Effector memory CD4-positive, alpha-beta T cell (primary cell): Measurements from ENCODE around the gene EXOC4.
"Not testable (repeated sequence)": the region's sequence is repeated elsewhere in the genome, so short reads cannot be mapped to it uniquely, and the experiment has no call there.

ENCODE experiments used
- DNase-seq, 3 donors: peaks; one replicate each; pipeline ENCODE4 v3.0.0-alpha.2; 2020
- H3K27ac ChIP-seq: 2 replicates; pipeline ENCODE4 v1.7.0; 2013; ENCODE audit warnings: mild to moderate bottlenecking, low read length, moderate library complexity; ENCODE audit not compliant: insufficient read depth, poor library complexity, severe bottlenecking
- H3K27me3 ChIP-seq: replicated peaks from 2 replicates; pipeline ENCODE4 v1.7.0; 2013; ENCODE audit warnings: mild to moderate bottlenecking, low read length; ENCODE audit not compliant: insufficient read depth, control insufficient read depth, poor library complexity, severe bottlenecking
- H3K36me3 ChIP-seq: 2 replicates; pipeline ENCODE4 v1.7.0; 2013; ENCODE audit warnings: mild to moderate bottlenecking, low read length, moderate library complexity; ENCODE audit not compliant: control insufficient read depth, insufficient read depth
- H3K4me1 ChIP-seq: 2 replicates; pipeline ENCODE4 v1.7.0; 2013; ENCODE audit warnings: low read length, mild to moderate bottlenecking; ENCODE audit not compliant: control insufficient read depth, insufficient read depth, poor library complexity, severe bottlenecking
- H3K4me3 ChIP-seq: 2 replicates; pipeline ENCODE4 v1.7.0; 2013; ENCODE audit warnings: low read length, low read depth, mild to moderate bottlenecking; ENCODE audit not compliant: insufficient read depth, poor library complexity, severe bottlenecking
- H3K9me3 ChIP-seq: 2 replicates; pipeline ENCODE4 v1.7.0; 2013; ENCODE audit warnings: mild to moderate bottlenecking, low read length, moderate library complexity; ENCODE audit not compliant: control insufficient read depth

EXOC4 gene

GRCh38 chr7:133873187-133873586 lies 620.3 kb downstream of the EXOC4 start:
- DNase-seq = no peak
- Histone ChIP-seq H3K27ac (no peak overlapping the region), H3K27me3 (no peaks in the 10 kb centered on the region), H3K9me3 (no peaks in the 10 kb centered on the region), H3K36me3 (no peaks in the 10 kb centered on the region), H3K4me1 (no peaks in the 10 kb centered on the region), H3K4me3 (no peak overlapping the region)

GRCh38 chr7:133873631-133874030 lies 620.8 kb downstream of the EXOC4 start:
- Histone ChIP-seq H3K4me1 (no peaks in the 10 kb centered on the region), H3K9me3 (no peaks in the 10 kb centered on the region), H3K4me3 (no peak overlapping the region), H3K36me3 (no peaks in the 10 kb centered on the region), H3K27ac (no peak overlapping the region), H3K27me3 (no peaks in the 10 kb centered on the region)
- DNase-seq = no peak

DNA sequence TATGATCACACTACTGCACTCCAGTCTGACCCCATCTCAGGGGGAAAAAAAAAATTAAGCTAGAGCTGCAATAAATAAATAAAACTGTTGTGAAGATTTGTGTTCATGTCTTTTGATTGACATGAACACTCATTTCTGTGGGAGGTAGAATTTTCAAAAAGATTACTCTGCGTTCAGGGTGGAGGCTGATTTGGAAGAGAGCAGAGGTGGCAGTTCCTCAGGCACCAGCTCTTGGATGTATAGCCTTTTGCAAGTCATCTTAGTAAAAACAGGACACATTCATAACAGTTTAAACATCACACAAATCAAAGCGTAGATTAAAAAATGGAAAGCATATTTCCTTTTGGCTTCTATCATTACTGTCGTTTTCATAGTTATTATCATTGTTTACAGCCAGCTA lies 630.7 kb downstream of the EXOC4 start:
- H3K4me3 ChIP-seq = no peak overlapping the region
- H3K9me3 ChIP-seq = no peaks in the 10 kb centered on the region
- no peak overlapping the region for H3K27ac ChIP-seq
- H3K27me3 ChIP-seq = no peaks in the 10 kb centered on the region
- H3K4me1 ChIP-seq = no peaks in the 10 kb centered on the region
- no peaks in the 10 kb centered on the region for H3K36me3 ChIP-seq
- no peak for DNase-seq

DNA sequence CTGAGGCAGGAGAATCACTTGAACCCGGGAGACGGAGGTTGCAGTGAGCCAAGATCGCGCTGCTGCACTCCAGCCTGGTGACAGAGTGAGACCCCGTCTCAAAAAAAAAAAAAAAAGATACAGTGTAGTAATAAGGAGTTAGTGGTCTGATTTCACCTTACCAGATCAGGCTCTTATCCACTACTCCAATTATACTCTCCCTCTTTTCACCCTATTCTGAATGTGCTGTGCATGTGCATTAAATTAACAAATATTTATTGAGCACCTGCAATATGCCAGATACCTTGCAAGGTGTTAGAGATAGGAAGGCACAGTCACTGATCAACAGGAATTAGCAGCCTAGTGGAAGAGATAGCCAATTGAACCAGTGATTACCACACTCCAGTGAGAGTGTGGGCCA lies 632.3 kb downstream of the EXOC4 start:
- no peak overlapping the region for H3K4me3 ChIP-seq

GRCh38 chr7:133886086-133886485 lies 633.2 kb downstream of the EXOC4 start:
- no peak overlapping the region for H3K27ac ChIP-seq

More for the DNA sequence above, 632.3 kb downstream of the EXOC4 start:
- no peaks in the 10 kb centered on the region for H3K27me3 ChIP-seq
- no peak for DNase-seq
- no peaks in the 10 kb centered on the region for H3K36me3 ChIP-seq
- no peaks in the 10 kb centered on the region for H3K4me1 ChIP-seq
- no peak overlapping the region for H3K27ac ChIP-seq
- H3K9me3 ChIP-seq = no peaks in the 10 kb centered on the region

GRCh38 chr7:133886797-133887196 lies 633.9 kb downstream of the EXOC4 start:
- no peak overlapping the region for H3K4me3 ChIP-seq
- DNase-seq = no peak
- no peak overlapping the region for H3K27ac ChIP-seq
- H3K4me1 ChIP-seq = no peaks in the 10 kb centered on the region
- no peaks in the 10 kb centered on the region for H3K9me3 ChIP-seq
- no peaks in the 10 kb centered on the region for H3K36me3 ChIP-seq
- no peaks in the 10 kb centered on the region for H3K27me3 ChIP-seq

More at GRCh38 chr7:133886086-133886485, 633.2 kb downstream of the EXOC4 start:
- Histone ChIP-seq H3K4me3 (no peak overlapping the region), H3K4me1 (no peaks in the 10 kb centered on the region), H3K9me3 (no peaks in the 10 kb centered on the region), H3K36me3 (no peaks in the 10 kb centered on the region), H3K27me3 (no peaks in the 10 kb centered on the region)
- DNase-seq = no peak

GRCh38 chr7:133887459-133887858 lies 634.6 kb downstream of the EXOC4 start:
- DNase-seq = no peak
- Histone ChIP-seq H3K27ac (no peak overlapping the region), H3K4me1 (no peaks in the 10 kb centered on the region), H3K36me3 (no peaks in the 10 kb centered on the region), H3K9me3 (no peaks in the 10 kb centered on the region), H3K4me3 (no peak overlapping the region), H3K27me3 (no peaks in the 10 kb centered on the region)

GRCh38 chr7:133888061-133888930 lies 635.4 kb downstream of the EXOC4 start:
- Histone ChIP-seq H3K4me1 (no peaks in the 10 kb centered on the region), H3K9me3 (no peaks in the 10 kb centered on the region), H3K36me3 (no peaks in the 10 kb centered on the region), H3K4me3 (no peak overlapping the region), H3K27ac (no peak overlapping the region), H3K27me3 (no peaks in the 10 kb centered on the region)
- DNase-seq = no peak

GRCh38 chr7:133904776-133905175 lies 651.9 kb downstream of the EXOC4 start:
- Histone ChIP-seq H3K4me3 (no peak overlapping the region), H3K27ac (no peak overlapping the region), H3K9me3 (no peaks in the 10 kb centered on the region), H3K36me3 (no peaks in the 10 kb centered on the region), H3K4me1 (no peaks in the 10 kb centered on the region), H3K27me3 (no peaks in the 10 kb centered on the region)
- DNase-seq = no peak

GRCh38 chr7:133906553-133906952 lies 653.7 kb downstream of the EXOC4 start:
- H3K4me3 ChIP-seq, H3K9me3 ChIP-seq, H3K36me3 ChIP-seq, DNase-seq, H3K4me1 ChIP-seq, H3K27me3 ChIP-seq, H3K27ac ChIP-seq: not testable (repeated sequence)
